GM12878 (cell line): ENCODE data around the gene PSORS1C1. TPM values are rescaled to one million over a fixed set of nuclear protein-coding genes. Genes with fewer than 3 reads are reported as not detected.

ENCODE experiments used
- ATAC-seq: fragments of 200-7000 bp; cut with Tn5 transposase; 3 replicates; pipeline ENCODE4 v1.9.1; 2020; ENCODE audit warnings: mild to moderate bottlenecking, moderate library complexity
- BruUV-seq: library from RNA; stranded (reverse); fragments of 400-500 nt; replicated peaks from 2 replicates; lab custom pipeline; 2021; lab: Mats Ljungman, UMichigan
- CTCF ChIA-PET: fragments of 300-600 bp; sonication (Branson Sonifier 250); formaldehyde crosslinking; extraction: SDS; loops from one replicate; lab custom pipeline; 2021; ENCODE audit warnings: inconsistent platforms; lab: Yijun Ruan, JAX
- POLR2A ChIA-PET: fragments of 350-600 bp; formaldehyde crosslinking; extraction: SDS; loops from one replicate; lab custom pipeline; 2021; ENCODE audit warnings: inconsistent platforms; lab: Charles Lee
- RAD21 ChIA-PET: fragments of 300-600 bp; sonication (Branson Sonifier 250); formaldehyde crosslinking; loops from one replicate; lab custom pipeline; 2023; ENCODE audit warnings: antibody characterized with exemption; ENCODE audit not compliant: unreplicated experiment; lab: Charles Lee
- SMC1A ChIA-PET: fragments of 300-600 bp; sonication (Branson Sonifier 250); formaldehyde crosslinking; loops from one replicate; lab custom pipeline; 2023; ENCODE audit not compliant: unreplicated experiment, uncharacterized antibody; lab: Charles Lee
- DNase-seq: peaks from one replicate; pipeline ENCODE4 v3.0.0-alpha.2; 2011; ENCODE audit warnings: low read depth, low spot score
- FAIRE-seq: peaks from 3 replicates; lab custom pipeline; 2011; peaks lifted over from hg19 to GRCh38; lab: Jason Lieb, UNC
- H2AFZ ChIP-seq: 2 replicates; pipeline ENCODE4 v1.6.0; 2011; ENCODE audit warnings: low read depth, low read length, control low read depth; ENCODE audit not compliant: control insufficient read depth
- H3K27ac ChIP-seq: 2 replicates; pipeline ENCODE4 v1.5.1; 2011; ENCODE audit warnings: control low read depth; ENCODE audit not compliant: control insufficient read depth, insufficient read depth
- H3K27me3 ChIP-seq, 2 experiments: replicated peaks in 1 of 2; 2 replicates each; pipeline versions ENCODE4 v1.6.0 to v1.6.1; 2011; ENCODE audit warnings: low read length in 1 of 2; ENCODE audit not compliant: control insufficient read depth in 2 of 2, insufficient read depth in 2 of 2
- H3K36me3 ChIP-seq, 2 experiments: 2 replicates each; pipeline ENCODE4 v1.5.1; 2011; ENCODE audit warnings: low read length in 1 of 2; ENCODE audit not compliant: control insufficient read depth in 2 of 2, insufficient read depth in 2 of 2
- H3K4me1 ChIP-seq: 2 replicates; pipeline ENCODE4 v1.6.1; 2011; ENCODE audit warnings: mild to moderate bottlenecking, low read length, moderate library complexity, mixed read lengths; ENCODE audit not compliant: control insufficient read depth, insufficient read depth
- H3K4me2 ChIP-seq: 2 replicates; pipeline ENCODE4 v1.6.0; 2011; ENCODE audit warnings: control low read depth; ENCODE audit not compliant: control insufficient read depth, insufficient read depth
- H3K4me3 ChIP-seq: fragments of 200-600 bp; sonication (generic); 2 replicates; pipeline ENCODE4 v1.5.1; 2016
- H3K79me2 ChIP-seq: 2 replicates; pipeline ENCODE4 v1.6.0; 2011; ENCODE audit warnings: low read length; ENCODE audit not compliant: control insufficient read depth, insufficient read depth
- H3K9ac ChIP-seq: 2 replicates; pipeline ENCODE4 v1.8.0; 2011; ENCODE audit warnings: low read length, control low read depth, mixed read lengths; ENCODE audit not compliant: control insufficient read depth, insufficient read depth
- H3K9me3 ChIP-seq: replicated peaks from 3 replicates; pipeline ENCODE4 v1.5.1; 2011; ENCODE audit warnings: mild to moderate bottlenecking, low read length; ENCODE audit not compliant: control insufficient read depth, insufficient read depth
- H4K20me1 ChIP-seq: 2 replicates; pipeline ENCODE4 v1.6.0; 2011; ENCODE audit not compliant: control insufficient read depth, insufficient read depth
- BCL3 ChIP-seq: IDR thresholded peaks from 2 replicates; pipeline ENCODE4 v1.6.1; 2011; ENCODE audit warnings: borderline replicate concordance, low read depth, mild to moderate bottlenecking, moderate library complexity, low read length; ENCODE audit not compliant: insufficient read depth, poor library complexity, severe bottlenecking
- BHLHE40 ChIP-seq, 2 experiments: fragments of 450-650 bp in 1 of 2; IDR thresholded peaks; 2 replicates each; pipeline ENCODE4 v1.6.1; 2011 to 2017; ENCODE audit warnings: low read depth in 2 of 2, borderline replicate concordance in 1 of 2, improper control_type of control experiment in 1 of 2, low read length in 1 of 2, mild to moderate bottlenecking in 1 of 2
- CBX5 ChIP-seq: sonication (generic); IDR thresholded peaks from 2 replicates; pipeline ENCODE4 v1.6.1; 2016; ENCODE audit warnings: low read depth, moderate library complexity, mild to moderate bottlenecking, inconsistent platforms
- ESRRA ChIP-seq: IDR thresholded peaks from 2 replicates; pipeline ENCODE4 v1.6.1; 2012; ENCODE audit warnings: mild to moderate bottlenecking, low read length, improper control_type of control experiment
- HCFC1 ChIP-seq: fragments of 150-350 bp; IDR thresholded peaks from 2 replicates; pipeline ENCODE4 v1.6.1; 2014; ENCODE audit warnings: low read length
- IKZF2 ChIP-seq, 2 experiments: fragments of 450-650 bp; IDR thresholded peaks; 2 replicates each; pipeline ENCODE4 v1.6.1; 2017; ENCODE audit warnings: mild to moderate bottlenecking in 2 of 2, moderate library complexity in 2 of 2
- KAT2A ChIP-seq: conservative IDR thresholded peaks from 2 replicates; pipeline ENCODE4 v1.6.1; 2011; ENCODE audit warnings: low read depth, low read length; ENCODE audit not compliant: control insufficient read depth
- KDM1A ChIP-seq: fragments of 200-600 bp; sonication (generic); IDR thresholded peaks from 2 replicates; pipeline ENCODE4 v1.6.1; 2016; ENCODE audit warnings: borderline replicate concordance
- KLF5 ChIP-seq: fragments of 450-650 bp; IDR thresholded peaks from 2 replicates; pipeline ENCODE4 v1.6.1; 2014; ENCODE audit warnings: mild to moderate bottlenecking; ENCODE audit not compliant: partially characterized antibody
- PAX8 ChIP-seq: fragments of 450-650 bp; IDR thresholded peaks from 2 replicates; pipeline ENCODE4 v1.6.1; 2017; ENCODE audit warnings: mild to moderate bottlenecking, moderate library complexity
- RAD21 ChIP-seq: IDR thresholded peaks from 2 replicates; pipeline ENCODE4 v1.6.1; 2011; ENCODE audit warnings: mild to moderate bottlenecking, low read depth, low read length, moderate library complexity; ENCODE audit not compliant: insufficient read depth
- SMARCA5 ChIP-seq: fragments of 450-650 bp; IDR thresholded peaks from 2 replicates; pipeline ENCODE4 v1.6.1; 2017; ENCODE audit warnings: mild to moderate bottlenecking
- ZBTB11 ChIP-seq: fragments of 450-650 bp; formaldehyde crosslinking; IDR thresholded peaks from 2 replicates; pipeline ENCODE4 v1.5.0; 2022; ENCODE audit warnings: mild to moderate bottlenecking, missing genetic modification characterization
- ZNF207 ChIP-seq: fragments of 450-650 bp; IDR thresholded peaks from 2 replicates; pipeline ENCODE4 v1.6.1; 2014; ENCODE audit warnings: antibody characterized with exemption, mild to moderate bottlenecking, borderline replicate concordance
- ZNF384 ChIP-seq: IDR thresholded peaks from 2 replicates; pipeline ENCODE4 v1.6.1; 2012; ENCODE audit warnings: low read depth, mild to moderate bottlenecking, low read length, improper control_type of control experiment, borderline replicate concordance
- WGBS: methylation state at CpG from one replicate; pipeline ENCODE4 v1.1.6; 2016; ENCODE audit warnings: low lambda C conversion rate; ENCODE audit not compliant: insufficient replicate concordance, insufficient coverage; ENCODE audit errors: missing lambda C conversion rate; 5-methylcytosine and 5-hydroxymethylcytosine counted together
- in situ Hi-C: fragments of 300-500 bp; cut with MboI; formaldehyde crosslinking; loops from 9 replicates; pipeline ENCODE4 v1.14.3; 2018; ENCODE audit warnings: mixed read lengths
- intact Hi-C: fragments of 100-400 bp; cut with micrococcal nuclease; formaldehyde crosslinking; loops from one replicate; pipeline ENCODE4 v1.14.2; 2022; ENCODE audit not compliant: unreplicated experiment
- polyA plus RNA-seq, 11 experiments: library from polyadenylated mRNA; depleted of rRNA in 4 of 11; unstranded in 6 of 11; stranded (reverse) in 5 of 11; fragments of >200 nt; fragmentation: Nextera tagmentation in 4 of 11; fragmentation: Illumina TruSeq in 1 of 11; extraction: Ambion mirVana in 4 of 11; extraction: Trizol in 1 of 11; gene quantifications; 1 replicate in 1 of 11; 2 replicates in 10 of 11; pipeline versions ENCODE4 v1.2.1 to v1.2.3, GENCODE V29; 2011 to 2016; ENCODE audit warnings: inconsistent platforms in 2 of 11, missing spikeins in 2 of 11, low read depth in 1 of 11
- total RNA-seq, 4 experiments: library from RNA; depleted of rRNA in 3 of 4; stranded (reverse); fragments of >200 nt in 3 of 4; fragmentation: Illumina TruSeq in 1 of 4; extraction: Trizol in 1 of 4; gene quantifications; 2 replicates each; pipeline versions ENCODE4 v1.2.1 to v1.2.3, GENCODE V29; 2013 to 2021
- TF ChIP-seq, protein P1 (sequence below): fragments of 450-650 bp; IDR thresholded peaks from 2 replicates; pipeline ENCODE4 v1.6.1; 2017; ENCODE audit warnings: mild to moderate bottlenecking, moderate library complexity

The PSORS1C1 gene
- total and polyA plus RNA-seq, 10 of the 15 experiments (the other 5 are each of a cell fraction or from before 2014, with no cell fraction given): 0.13 to 1.00 (median 0.20) TPM; not detected in 5

- Histone ChIP-seq H3K9me3 (no peaks in the 10 kb centered on the region), H3K27ac (no peak overlapping the region), H3K36me3 (no peaks in the 10 kb centered on the region), H3K79me2 (no peaks in the 10 kb centered on the region), H2AFZ (no peak overlapping the region), H3K27me3 (no peaks in the 10 kb centered on the region; a peak in 4 of 4 replicates), H3K4me3 (no peak overlapping the region), H3K4me2 (no peak overlapping the region), H3K9ac (no peak overlapping the region), H4K20me1 (no peaks in the 10 kb centered on the region), H3K4me1 (no peaks in the 10 kb centered on the region; the same call in 1 of the 2 replicates)
- intact Hi-C loops: no loop called here
- POLR2A ChIA-PET: interaction anchor here (0.6 kb wide), 1 partner anchor 338 kb away, joined by 3 read pairs; no protein-coding TSS in a partner anchor
- no peak for FAIRE-seq
- ATAC-seq: no peak
- WGBS: 38% methylated on average over 8 of the region's 8 CpGs
- RAD21 ChIA-PET: no interaction called here
- no peak for DNase-seq
- no peak for TF ChIP-seq SMARCA5
- TF ChIP-seq ZBTB11 (CRISPR knock-in tag): no peak
- TF ChIP-seq ZNF384: no peak
- no peak for TF ChIP-seq HCFC1
- no peak for TF ChIP-seq PAX8
- no peak for TF ChIP-seq KLF5
- no peak for TF ChIP-seq BCL3
- no peak for TF ChIP-seq ESRRA
- TF ChIP-seq KDM1A: no peak
- no peak for TF ChIP-seq CBX5
- TF ChIP-seq IKZF2 (IDR thresholded peaks at IDR 0.05): no peak
- no peak for TF ChIP-seq KAT2A
- TF ChIP-seq ZNF207: no peak
- no peak for TF ChIP-seq RAD21
- TF ChIP-seq, protein P1, sequence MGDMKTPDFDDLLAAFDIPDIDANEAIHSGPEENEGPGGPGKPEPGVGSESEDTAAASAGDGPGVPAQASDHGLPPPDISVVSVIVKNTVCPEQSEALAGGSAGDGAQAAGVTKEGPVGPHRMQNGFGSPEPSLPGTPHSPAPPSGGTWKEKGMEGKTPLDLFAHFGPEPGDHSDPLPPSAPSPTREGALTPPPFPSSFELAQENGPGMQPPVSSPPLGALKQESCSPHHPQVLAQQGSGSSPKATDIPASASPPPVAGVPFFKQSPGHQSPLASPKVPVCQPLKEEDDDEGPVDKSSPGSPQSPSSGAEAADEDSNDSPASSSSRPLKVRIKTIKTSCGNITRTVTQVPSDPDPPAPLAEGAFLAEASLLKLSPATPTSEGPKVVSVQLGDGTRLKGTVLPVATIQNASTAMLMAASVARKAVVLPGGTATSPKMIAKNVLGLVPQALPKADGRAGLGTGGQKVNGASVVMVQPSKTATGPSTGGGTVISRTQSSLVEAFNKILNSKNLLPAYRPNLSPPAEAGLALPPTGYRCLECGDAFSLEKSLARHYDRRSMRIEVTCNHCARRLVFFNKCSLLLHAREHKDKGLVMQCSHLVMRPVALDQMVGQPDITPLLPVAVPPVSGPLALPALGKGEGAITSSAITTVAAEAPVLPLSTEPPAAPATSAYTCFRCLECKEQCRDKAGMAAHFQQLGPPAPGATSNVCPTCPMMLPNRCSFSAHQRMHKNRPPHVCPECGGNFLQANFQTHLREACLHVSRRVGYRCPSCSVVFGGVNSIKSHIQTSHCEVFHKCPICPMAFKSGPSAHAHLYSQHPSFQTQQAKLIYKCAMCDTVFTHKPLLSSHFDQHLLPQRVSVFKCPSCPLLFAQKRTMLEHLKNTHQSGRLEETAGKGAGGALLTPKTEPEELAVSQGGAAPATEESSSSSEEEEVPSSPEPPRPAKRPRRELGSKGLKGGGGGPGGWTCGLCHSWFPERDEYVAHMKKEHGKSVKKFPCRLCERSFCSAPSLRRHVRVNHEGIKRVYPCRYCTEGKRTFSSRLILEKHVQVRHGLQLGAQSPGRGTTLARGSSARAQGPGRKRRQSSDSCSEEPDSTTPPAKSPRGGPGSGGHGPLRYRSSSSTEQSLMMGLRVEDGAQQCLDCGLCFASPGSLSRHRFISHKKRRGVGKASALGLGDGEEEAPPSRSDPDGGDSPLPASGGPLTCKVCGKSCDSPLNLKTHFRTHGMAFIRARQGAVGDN: no peak
- TF ChIP-seq BHLHE40 (IDR thresholded peaks at IDR 0.05; ENCODE audit: borderline replicate concordance in 1 of 2, low read depth in 2 of 2, low read length in 1 of 2): no peak
- no TSS peak for BruUV-seq
- SMC1A ChIA-PET: no interaction called here
- in situ Hi-C loops: no loop called here
- CTCF ChIA-PET: interaction anchor here (0.9 to 1.0 kb wide), 2 partner anchors 8 to 38 kb away, joined by 3 to 4 read pairs; no protein-coding TSS in a partner anchor
Measured at GRCh38 chr6:31125162-31125561, 10.6 kb downstream of the PSORS1C1 start.
